Measurements from ENCODE around the gene SHH. TPM values are rescaled to one million over a fixed set of nuclear protein-coding genes. Genes with fewer than 3 reads are reported as not detected.

The SHH gene
- total RNA-seq, 2 donors from 2014 or later, result not detected

- H3K9me3 Mint-ChIP-seq, result no peaks in the 10 kb centered on the region
- H3K36me3 Mint-ChIP-seq, result no peaks in the 10 kb centered on the region
- DNase-seq (ENCODE audit: low spot score in 2 of 2) (peak in 1 of 2 donors; percentile 74), ATAC-seq (peak; percentile 43 to 78)
- H3K27ac Mint-ChIP-seq, result no peak overlapping the region
Observed at GRCh38 chr7:155804897-155805825, 7.1 kb downstream of the SHH start.

GRCh38 chr7:155804431-155804831 is 7.8 kb downstream of the SHH start:
- no peak overlapping the region for H3K27ac Mint-ChIP-seq
- no peaks in the 10 kb centered on the region for H3K9me3 Mint-ChIP-seq
- H3K36me3 Mint-ChIP-seq, result no peaks in the 10 kb centered on the region
- no peak for ATAC-seq
- no peak for DNase-seq (ENCODE audit: low spot score in 2 of 2)

GRCh38 chr7:155803418-155804376 is 8.6 kb downstream of the SHH start:
- DNase-seq (ENCODE audit: low spot score in 2 of 2) (peak in 1 of 2 donors; percentile 31), ATAC-seq (peak in 1 of 2 donors; percentile 19)
- Mint-ChIP-seq H3K36me3 (no peaks in the 10 kb centered on the region), H3K9me3 (no peaks in the 10 kb centered on the region), H3K27ac (no peak overlapping the region)

- Mint-ChIP-seq H3K9me3 (no peaks in the 10 kb centered on the region), H3K36me3 (no peaks in the 10 kb centered on the region), H3K27ac (no peak overlapping the region)
- ATAC-seq, result no peak
- DNase-seq (ENCODE audit: low spot score in 2 of 2), result no peak
Observed at GRCh38 chr7:155802906-155803417, 9.3 kb downstream of the SHH start.

- H3K9me3 Mint-ChIP-seq, result no peaks in the 10 kb centered on the region
- H3K36me3 Mint-ChIP-seq, result no peaks in the 10 kb centered on the region
- no peak for DNase-seq (ENCODE audit: low spot score in 2 of 2)
- no peak overlapping the region for H3K27ac Mint-ChIP-seq
- ATAC-seq, result no peak
Observed at GRCh38 chr7:155802291-155802690, 10.0 kb downstream of the SHH start.

- H3K9me3 Mint-ChIP-seq, result no peaks in the 10 kb centered on the region
- H3K36me3 Mint-ChIP-seq, result no peaks in the 10 kb centered on the region
- DNase-seq (ENCODE audit: low spot score in 2 of 2) (no peak), ATAC-seq (no peak)
- no peak overlapping the region for H3K27ac Mint-ChIP-seq
Observed at GRCh38 chr7:155800741-155801267, 11.5 kb downstream of the SHH start.

- ATAC-seq, result no peak
- H3K27ac Mint-ChIP-seq, result no peak overlapping the region
Observed at GRCh38 chr7:155800301-155800700, 12.0 kb downstream of the SHH start.

GRCh38 chr7:155799514-155799913 is 12.7 kb downstream of the SHH start:
- H3K9me3 Mint-ChIP-seq, result no peaks in the 10 kb centered on the region
- DNase-seq (ENCODE audit: low spot score in 2 of 2) (no peak), ATAC-seq (no peak)
- H3K27ac Mint-ChIP-seq, result no peak overlapping the region
- no peaks in the 10 kb centered on the region for H3K36me3 Mint-ChIP-seq

More at GRCh38 chr7:155800301-155800700, 12.0 kb downstream of the SHH start:
- Mint-ChIP-seq H3K36me3 (no peaks in the 10 kb centered on the region), H3K9me3 (no peaks in the 10 kb centered on the region)
- no peak for DNase-seq (ENCODE audit: low spot score in 2 of 2)

- Mint-ChIP-seq H3K36me3 (no peaks in the 10 kb centered on the region), H3K9me3 (no peaks in the 10 kb centered on the region), H3K27ac (no peak overlapping the region)
- DNase-seq (ENCODE audit: low spot score in 2 of 2), result no peak
- no peak for ATAC-seq
Observed at GRCh38 chr7:155798673-155799439, 13.4 kb downstream of the SHH start.

GRCh38 chr7:155797262-155798250 is 14.7 kb downstream of the SHH start:
- Mint-ChIP-seq H3K9me3 (no peaks in the 10 kb centered on the region), H3K27ac (no peak overlapping the region), H3K36me3 (no peaks in the 10 kb centered on the region)
- DNase-seq (ENCODE audit: low spot score in 2 of 2), result no peak
- peak in 1 of 2 donors; percentile 29 for ATAC-seq

GRCh38 chr7:155796381-155797261 is 15.6 kb downstream of the SHH start:
- H3K36me3 Mint-ChIP-seq, result no peaks in the 10 kb centered on the region
- ATAC-seq (peak; percentile 76 to 82), DNase-seq (ENCODE audit: low spot score in 2 of 2) (peak; percentile 66 to 88)
- no peaks in the 10 kb centered on the region for H3K9me3 Mint-ChIP-seq
- no peak overlapping the region for H3K27ac Mint-ChIP-seq

GRCh38 chr7:155795951-155796350 is 16.3 kb downstream of the SHH start:
- Mint-ChIP-seq H3K27ac (no peak overlapping the region), H3K9me3 (no peaks in the 10 kb centered on the region), H3K36me3 (no peaks in the 10 kb centered on the region)
- DNase-seq (ENCODE audit: low spot score in 2 of 2) (no peak), ATAC-seq (no peak)

- DNase-seq (ENCODE audit: low spot score in 2 of 2) (no peak), ATAC-seq (no peak)
- Mint-ChIP-seq H3K27ac (no peak overlapping the region), H3K9me3 (no peaks in the 10 kb centered on the region), H3K36me3 (no peaks in the 10 kb centered on the region)
Observed at GRCh38 chr7:155795401-155795800, 16.9 kb downstream of the SHH start.

- ATAC-seq, result no peak
- Mint-ChIP-seq H3K27ac (no peak overlapping the region), H3K9me3 (no peaks in the 10 kb centered on the region), H3K36me3 (no peaks in the 10 kb centered on the region)
- no peak for DNase-seq (ENCODE audit: low spot score in 2 of 2)
Observed at GRCh38 chr7:155794196-155794595, 18.1 kb downstream of the SHH start.
